NCI-H526 treated with DMSO at 0.1 percent for 48 hours (cell line): ENCODE results near the gene RBMS1.
"Not testable (repeated sequence)": the region's sequence is repeated elsewhere in the genome, so short reads cannot be mapped to it uniquely, and the experiment has no call there.

ENCODE experiments used
- DNase-seq: peaks from one replicate; lab custom pipeline; 2025; lab: John Stamatoyannopoulos, UW

RBMS1 gene

GRCh38 chr2:160501370-160501769, 7.8 kb upstream of the RBMS1 start:
- no peak for DNase-seq

- DNase-seq: no peak
These were observed 6.3 kb upstream of the RBMS1 start for GRCh38 chr2:160499865-160500264.

- no peak for DNase-seq
These were observed 4.5 kb upstream of the RBMS1 start for GRCh38 chr2:160498137-160498536.

- DNase-seq: no peak
These were observed 616 bp upstream of the RBMS1 start for GRCh38 chr2:160494201-160494644.

- DNase-seq: peak; percentile 42
These were observed 993 bp downstream of the RBMS1 start for GRCh38 chr2:160492401-160493226.

- no peak for DNase-seq
These were observed 1.7 kb downstream of the RBMS1 start for GRCh38 chr2:160491911-160492371.

- peak; percentile 20 for DNase-seq
These were observed 2.6 kb downstream of the RBMS1 start for GRCh38 chr2:160490733-160491685.

- no peak for DNase-seq
These were observed 4.5 kb downstream of the RBMS1 start for GRCh38 chr2:160489111-160489510.

GRCh38 chr2:160488289-160488688, 5.3 kb downstream of the RBMS1 start:
- DNase-seq: not testable (repeated sequence)

GRCh38 chr2:160486341-160486740, 7.3 kb downstream of the RBMS1 start:
- no peak for DNase-seq

GRCh38 chr2:160484859-160485520, 8.6 kb downstream of the RBMS1 start:
- no peak for DNase-seq

- peak; percentile 79 for DNase-seq
These were observed 10.9 kb downstream of the RBMS1 start for GRCh38 chr2:160482673-160483072.

GRCh38 chr2:160479269-160479668, 14.3 kb downstream of the RBMS1 start:
- no peak for DNase-seq

GRCh38 chr2:160478660-160479059, 14.9 kb downstream of the RBMS1 start:
- DNase-seq: no peak

GRCh38 chr2:160477032-160477431, 16.6 kb downstream of the RBMS1 start:
- no peak for DNase-seq

GRCh38 chr2:160474891-160475787, 18.5 kb downstream of the RBMS1 start:
- no peak for DNase-seq

GRCh38 chr2:160474319-160474645, 19.3 kb downstream of the RBMS1 start:
- DNase-seq: no peak

- DNase-seq: no peak
These were observed 19.9 kb downstream of the RBMS1 start for GRCh38 chr2:160473468-160474318.

GRCh38 chr2:160472839-160473251, 20.8 kb downstream of the RBMS1 start:
- no peak for DNase-seq

GRCh38 chr2:160471950-160472349, 21.7 kb downstream of the RBMS1 start:
- no peak for DNase-seq
